Uterus (tissue), 4 donors: ENCODE results near the gene GATD1. TPM values are rescaled to one million over a fixed set of nuclear protein-coding genes. Genes with fewer than 3 reads are reported as not detected.
A peak's percentile ranks its signal among the peaks of the same experiment; 100 is the strongest.

ENCODE experiments used
- DNase-seq, 2 donors: peaks; one replicate each; pipeline ENCODE4 v3.0.0-alpha.2; 2019 to 2020
- H3K27ac ChIP-seq, 2 donors: fragments of 200-600 bp; sonication (generic); 1 replicate in 1 of 2; 2 replicates in 1 of 2; pipeline ENCODE4 v1.5.1; 2016 to 2018
- H3K27me3 ChIP-seq, 2 donors: fragments of 200-600 bp; sonication (generic); one replicate each; pipeline ENCODE4 v1.5.1; 2018 to 2019; ENCODE audit warnings: control low read depth in 1 of 2
- H3K36me3 ChIP-seq, 2 donors: fragments of 200-600 bp; sonication (generic); one replicate each; pipeline ENCODE4 v1.5.1; 2019; ENCODE audit warnings: control low read depth in 1 of 2
- H3K4me1 ChIP-seq, 2 donors: fragments of 200-600 bp; sonication (generic); one replicate each; pipeline ENCODE4 v1.5.1; 2018 to 2019; ENCODE audit warnings: control low read depth in 1 of 2
- H3K4me3 ChIP-seq, 2 donors: fragments of 200-600 bp; sonication (generic); 1 replicate in 1 of 2; 2 replicates in 1 of 2; pipeline ENCODE4 v1.5.1; 2018 to 2019; ENCODE audit warnings: mild to moderate bottlenecking in 1 of 2
- H3K9me3 ChIP-seq, 2 donors: fragments of 200-600 bp; sonication (generic); one replicate each; pipeline ENCODE4 v1.5.1; 2019; ENCODE audit warnings: control low read depth in 1 of 2
- CTCF ChIP-seq, 4 experiments: fragments of 200-600 bp in 2 of 4; fragments of 450-650 bp in 2 of 4; sonication (generic) in 2 of 4; IDR thresholded peaks; one replicate each; pipeline ENCODE4 v1.5.1; 2016 to 2019; ENCODE audit warnings: antibody characterized with exemption in 4 of 4, mild to moderate bottlenecking in 2 of 4, moderate library complexity in 1 of 4
- POLR2A ChIP-seq, 2 donors: fragments of 450-650 bp; IDR thresholded peaks; one replicate each; pipeline ENCODE4 v1.6.1; 2016; ENCODE audit warnings: antibody characterized with exemption in 2 of 2, mild to moderate bottlenecking in 1 of 2, moderate library complexity in 1 of 2
- intact Hi-C: fragments of 100-400 bp; cut with DNase I; formaldehyde crosslinking; loops from one replicate; pipeline ENCODE4 v1.15.1; 2023; ENCODE audit warnings: low total_unique reads
- total RNA-seq, 4 donors: library from RNA; depleted of rRNA in 3 of 4; stranded (reverse); fragments of >200 nt in 3 of 4; gene quantifications; one replicate each; pipeline versions ENCODE4 v1.1.0 to v1.2.4, GENCODE V29; 2014 to 2023
- donor health status: DM: yes; HTN: yes; CAD: no.

The GATD1 gene
- total RNA-seq, 4 donors from 2014 or later, result 11.8 to 81.1 (median 29.3) TPM

GRCh38 chr11:788009-788640, 10.8 kb upstream of the GATD1 start:
- Histone ChIP-seq H3K9me3 (no peaks in the 10 kb centered on the region), H3K4me3 (no peak overlapping the region), H3K4me1 (peaks cover 0 to 2% of the 10 kb centered on the region in 2 donors), H3K36me3 (no peaks in the 10 kb centered on the region), H3K27ac (no peak overlapping the region), H3K27me3 (peaks cover 0 to 4% of the 10 kb centered on the region in 2 donors)
- intact Hi-C loops, result no loop called here
- TF ChIP-seq POLR2A (IDR thresholded peaks at IDR 0.05) (no peak), CTCF (IDR thresholded peaks at IDR 0.05) (no peak)
- no peak for DNase-seq

GRCh38 chr11:787084-787675, 9.9 kb upstream of the GATD1 start:
- no peak for DNase-seq
- peaks cover 0 to 6% of the 10 kb centered on the region in 2 donors for H3K4me1 ChIP-seq
- no peaks in the 10 kb centered on the region for H3K9me3 ChIP-seq
- no peak overlapping the region for H3K27ac ChIP-seq
- no peaks in the 10 kb centered on the region for H3K36me3 ChIP-seq
- peaks cover 0 to 4% of the 10 kb centered on the region in 2 donors for H3K27me3 ChIP-seq
- H3K4me3 ChIP-seq, result no peak overlapping the region
- intact Hi-C loops, result no loop called here
- TF ChIP-seq POLR2A (IDR thresholded peaks at IDR 0.05) (no peak), CTCF (IDR thresholded peaks at IDR 0.05) (no peak)

GRCh38 chr11:786235-787083, 9.2 kb upstream of the GATD1 start:
- TF ChIP-seq CTCF (IDR thresholded peaks at IDR 0.05) (no peak), POLR2A (IDR thresholded peaks at IDR 0.05) (no peak)
- Histone ChIP-seq H3K9me3 (no peaks in the 10 kb centered on the region), H3K27ac (no peak overlapping the region), H3K27me3 (peaks cover 0 to 4% of the 10 kb centered on the region in 2 donors), H3K4me3 (no peak overlapping the region), H3K4me1 (peaks cover 0 to 6% of the 10 kb centered on the region in 2 donors), H3K36me3 (no peaks in the 10 kb centered on the region)
- intact Hi-C loops, result no loop called here
- no peak for DNase-seq

- intact Hi-C loops, result no loop called here
- Histone ChIP-seq H3K36me3 (no peaks in the 10 kb centered on the region), H3K4me3 (peak overlapping the region in 1 of 2 donors; percentile 1), H3K4me1 (peaks cover 0 to 6% of the 10 kb centered on the region in 2 donors), H3K27me3 (no peaks in the 10 kb centered on the region), H3K9me3 (no peaks in the 10 kb centered on the region), H3K27ac (peak overlapping the region; percentile 23 to 48)
- DNase-seq, result peak; percentile 69 to 79
- no peak for TF ChIP-seq POLR2A (IDR thresholded peaks at IDR 0.05)
- peak; percentile 42 to 79 (median 62) for TF ChIP-seq CTCF (IDR thresholded peaks at IDR 0.05)
These were observed 6.3 kb upstream of the GATD1 start for GRCh38 chr11:783581-784015.
